K562 (cell line): ENCODE data around the gene ANAPC2. TPM values are rescaled to one million over a fixed set of nuclear protein-coding genes. Genes with fewer than 3 reads are reported as not detected.
A peak's percentile ranks its signal among the peaks of the same experiment; 100 is the strongest.

Experiments used
- ATAC-seq: fragments of 200-7000 bp; cut with Tn5 transposase; 3 replicates; pipeline ENCODE4 v1.9.1; 2020; ENCODE audit warnings: moderate library complexity
- BruUV-seq: library from RNA; stranded (reverse); fragments of 400-500 nt; replicated peaks from 2 replicates; lab custom pipeline; 2021; lab: Mats Ljungman, UMichigan
- CTCF ChIA-PET: fragments of 300-600 bp; formaldehyde crosslinking; extraction: SDS; loops from one replicate; lab custom pipeline; 2021; ENCODE audit warnings: low intra/inter-chr PET ratio; lab: Yijun Ruan, JAX
- POLR2A ChIA-PET: fragments of 300-600, 350-650 bp; sonication (Branson Sonifier 250); formaldehyde crosslinking; extraction: SDS; loops from one replicate; lab custom pipeline; 2021; ENCODE audit warnings: antibody characterized with exemption, inconsistent platforms; lab: Yijun Ruan, JAX
- DNase-seq, 4 experiments: peaks; one replicate each; pipeline versions ENCODE4 v3.0.0 to v3.0.0-alpha.2; 2011 to 2018; ENCODE audit warnings: low spot score in 3 of 4, mixed read lengths in 3 of 4; ENCODE audit errors: extremely low read depth in 1 of 4
- FAIRE-seq: peaks from 2 replicates; lab custom pipeline; 2011; peaks lifted over from hg19 to GRCh38; lab: Jason Lieb, UNC
- H2AFZ ChIP-seq: 2 replicates; pipeline ENCODE4 v1.6.0; 2011; ENCODE audit warnings: low read depth, low read length, control low read depth, inconsistent platforms
- H3K27ac ChIP-seq: fragments of 200-600 bp; 3 replicates; pipeline ENCODE4 v1.8.0; 2011; ENCODE audit warnings: low read depth, mild to moderate bottlenecking, control low read depth, inconsistent platforms, low read length, moderate library complexity, mixed read lengths; ENCODE audit errors: extremely low read depth
- H3K27me3 ChIP-seq, 2 experiments: fragments of 300-600 bp in 1 of 2; 2 replicates in 1 of 2; 3 replicates in 1 of 2; pipeline versions ENCODE4 v1.6.0 to v1.8.0; 2011; ENCODE audit warnings: inconsistent platforms in 2 of 2, low read length in 2 of 2, mild to moderate bottlenecking in 1 of 2, mixed read lengths in 1 of 2, moderate library complexity in 1 of 2; ENCODE audit not compliant: control insufficient read depth in 2 of 2, insufficient read depth in 2 of 2
- H3K36me3 ChIP-seq: fragments of 300-600 bp; 3 replicates; pipeline ENCODE4 v1.8.0; 2011; ENCODE audit warnings: mild to moderate bottlenecking, low read length, inconsistent platforms; ENCODE audit not compliant: control insufficient read depth, insufficient read depth
- H3K4me1 ChIP-seq, 2 experiments: fragments of 200-600 bp in 1 of 2; replicated peaks in 1 of 2; 2 replicates in 1 of 2; 3 replicates in 1 of 2; pipeline versions ENCODE4 v1.5.1 to v1.8.0; 2011; ENCODE audit warnings: inconsistent platforms in 2 of 2, low read length in 2 of 2, mild to moderate bottlenecking in 1 of 2, mixed read lengths in 1 of 2, moderate library complexity in 1 of 2; ENCODE audit not compliant: control insufficient read depth in 2 of 2, insufficient read depth in 2 of 2
- H3K4me2 ChIP-seq: 2 replicates; pipeline ENCODE4 v1.6.1; 2011; ENCODE audit warnings: low read length, control low read depth, inconsistent platforms, mixed read lengths; ENCODE audit not compliant: insufficient read depth
- H3K4me3 ChIP-seq: fragments of 200-600 bp; sonication (generic), shearing (Covaris generic); 2 replicates; pipeline ENCODE4 v1.5.1; 2016; ENCODE audit warnings: control low read depth, inconsistent platforms
- H3K79me2 ChIP-seq: fragments of 200-600 bp; 3 replicates; pipeline ENCODE4 v1.8.0; 2011; ENCODE audit warnings: low read length, inconsistent platforms; ENCODE audit not compliant: control insufficient read depth, insufficient read depth
- H3K9ac ChIP-seq, 2 experiments: 2 replicates each; pipeline versions ENCODE4 v1.6.0 to v1.6.1; 2011; ENCODE audit warnings: low read depth in 2 of 2, low read length in 2 of 2, control low read depth in 1 of 2, inconsistent platforms in 1 of 2, mild to moderate bottlenecking in 1 of 2, mixed read lengths in 1 of 2; ENCODE audit not compliant: insufficient read depth in 1 of 2
- H3K9me1 ChIP-seq: one replicate; pipeline ENCODE4 v1.6.0; 2011; ENCODE audit warnings: inconsistent platforms, mild to moderate bottlenecking, low read length, moderate library complexity; ENCODE audit not compliant: control insufficient read depth, insufficient read depth
- H3K9me3 ChIP-seq: replicated peaks from 2 replicates; pipeline ENCODE4 v1.5.1; 2011; ENCODE audit warnings: low read depth, low read length, inconsistent platforms; ENCODE audit not compliant: control insufficient read depth, insufficient read depth
- H4K20me1 ChIP-seq: replicated peaks from 2 replicates; pipeline ENCODE4 v1.6.1; 2011; ENCODE audit warnings: low read length, inconsistent platforms, mixed read lengths; ENCODE audit not compliant: control insufficient read depth, insufficient read depth
- NCOA1 ChIP-seq: fragments of 450-650 bp; IDR thresholded peaks from 2 replicates; pipeline ENCODE4 v1.6.1; 2016; ENCODE audit warnings: low read depth
- NEUROD1 ChIP-seq: fragments of 150-350 bp; IDR thresholded peaks from 2 replicates; pipeline ENCODE4 v1.6.1; 2014; ENCODE audit warnings: borderline replicate concordance, low read length, low read depth; ENCODE audit not compliant: partially characterized antibody
- NONO ChIP-seq, 2 experiments: fragments of 200-400 bp in 1 of 2; fragments of 450-650 bp in 1 of 2; formaldehyde crosslinking in 1 of 2; IDR thresholded peaks; 2 replicates each; pipeline ENCODE4 v1.6.1; 2017; ENCODE audit warnings: low read depth in 2 of 2, mild to moderate bottlenecking in 2 of 2, moderate library complexity in 2 of 2, low read length in 1 of 2
- PCBP1 ChIP-seq: fragments of 200-400 bp; formaldehyde crosslinking; IDR thresholded peaks from 2 replicates; pipeline ENCODE4 v1.6.1; 2018; ENCODE audit warnings: mild to moderate bottlenecking, low read depth, low read length; ENCODE audit not compliant: poor library complexity, severe bottlenecking
- PML ChIP-seq: IDR thresholded peaks from 2 replicates; pipeline ENCODE4 v1.6.1; 2012; ENCODE audit warnings: low read length, inconsistent platforms
- RBM25 ChIP-seq: fragments of 200-400 bp; formaldehyde crosslinking; IDR thresholded peaks from 2 replicates; pipeline ENCODE4 v1.6.1; 2018; ENCODE audit warnings: low read length, low read depth, moderate library complexity; ENCODE audit not compliant: severe bottlenecking
- RNF2 ChIP-seq: sonication (generic); IDR thresholded peaks from 2 replicates; pipeline ENCODE4 v1.6.1; 2016
- SREBF1 ChIP-seq: fragments of 150-350 bp; IDR thresholded peaks from 2 replicates; pipeline ENCODE4 v1.6.1; 2014; ENCODE audit warnings: antibody characterized with exemption, low read depth, low read length, borderline replicate concordance
- STAT5A ChIP-seq: IDR thresholded peaks from 2 replicates; pipeline ENCODE4 v1.6.1; 2012; ENCODE audit warnings: low read length, inconsistent platforms, borderline replicate concordance
- THAP12 ChIP-seq: fragments of 250-450 bp; sonication (Bioruptor Pico); IDR thresholded peaks from 2 replicates; pipeline ENCODE4 v1.9.0; 2021; ENCODE audit warnings: mild to moderate bottlenecking, inconsistent platforms
- ZNF280B ChIP-seq: fragments of 250-450 bp; sonication (Bioruptor Pico); IDR thresholded peaks from 2 replicates; pipeline ENCODE4 v1.5.1; 2021; ENCODE audit warnings: mild to moderate bottlenecking
- WGBS: fragments of 100-300 bp; shearing (Covaris generic); methylation state at CpG from one replicate; pipeline ENCODE4 v1.1.6; 2016; ENCODE audit warnings: low coverage, mixed read lengths; ENCODE audit not compliant: insufficient coverage; ENCODE audit errors: missing lambda C conversion rate; 5-methylcytosine and 5-hydroxymethylcytosine counted together
- in situ Hi-C: fragments of 300-500 bp; cut with MboI; formaldehyde crosslinking; loops from 4 replicates; pipeline ENCODE4 v1.15.0; 2018; ENCODE audit warnings: inconsistent platforms, mixed read lengths
- intact Hi-C: fragments of 100-400 bp; cut with micrococcal nuclease; formaldehyde crosslinking; loops from 2 replicates; pipeline ENCODE4 v1.14.2; 2022
- polyA plus RNA-seq, 8 experiments: library from polyadenylated mRNA; depleted of rRNA in 4 of 8; stranded (reverse) in 5 of 8; unstranded in 3 of 8; fragments of >200 nt; fragmentation: Nextera tagmentation in 2 of 8; fragmentation: Illumina TruSeq in 1 of 8; extraction: Ambion mirVana in 2 of 8; extraction: Trizol in 1 of 8; gene quantifications; 2 replicates each; pipeline versions ENCODE4 v1.2.1 to v1.2.3, GENCODE V29; 2011 to 2014; ENCODE audit warnings: inconsistent platforms in 1 of 8, missing spikeins in 1 of 8
- total RNA-seq, 7 experiments: library from RNA; depleted of rRNA in 6 of 7; stranded (reverse); fragments of >200 nt in 6 of 7; fragmentation: Illumina TruSeq in 2 of 7; extraction: Trizol in 2 of 7; gene quantifications; 2 replicates each; pipeline versions ENCODE4 v1.2.1 to v1.2.3, GENCODE V29; 2011 to 2021; ENCODE audit warnings: low replicate concordance in 1 of 7
- TF ChIP-seq, protein P1 (sequence below), 2 experiments: fragments of 450-650 bp in 1 of 2; IDR thresholded peaks; 2 replicates each; pipeline ENCODE4 v1.6.1; 2011 to 2017; ENCODE audit warnings: low read depth in 2 of 2, antibody characterized with exemption in 1 of 2, borderline replicate concordance in 1 of 2, low read length in 1 of 2, mild to moderate bottlenecking in 1 of 2, mixed read lengths in 1 of 2; ENCODE audit not compliant: control insufficient read depth in 1 of 2
- TF ChIP-seq, protein P2 (sequence below): fragments of 200-800 bp; sonication (Bioruptor generic); IDR thresholded peaks from 2 replicates; pipeline ENCODE4 v1.6.1; 2017; ENCODE audit warnings: missing genetic modification characterization, missing compliant biosample characterization

Gene ANAPC2
- total and polyA plus RNA-seq, 9 of the 15 experiments (the other 6 are each of a cell fraction or from before 2014, with no cell fraction given) = 0.11 to 56.5 (median 17.1) TPM; not detected in 1

DNA sequence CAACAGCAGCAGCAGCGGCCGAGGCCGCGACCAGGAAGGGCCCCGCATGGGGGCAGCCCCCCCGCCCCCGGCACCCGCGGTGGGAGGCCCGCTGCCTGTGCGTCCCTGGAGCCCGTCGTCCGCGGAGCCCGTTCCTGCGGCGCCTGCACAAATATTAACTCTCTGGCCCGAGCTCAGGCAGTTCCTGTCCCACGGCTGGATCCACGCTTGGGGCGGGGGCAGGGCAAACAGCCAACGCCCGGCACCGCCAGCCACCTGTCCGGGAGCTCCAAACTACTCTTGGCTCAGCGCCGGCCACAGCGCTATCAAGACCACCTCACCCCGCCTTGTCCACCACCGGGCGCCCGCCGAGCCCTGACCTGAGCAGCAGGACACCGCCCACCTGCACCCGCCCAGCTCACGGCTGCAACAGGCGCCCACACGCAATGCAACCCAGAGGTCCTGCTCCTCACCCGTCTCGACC lies 18.4 kb downstream of the ANAPC2 start, which contains the start of gene LRRC26:
Gene LRRC26 (minus strand): TSS at position 156 of the 463 bp plus-strand sequence. CDS start 108 bp downstream, at position 48.
- H4K20me1 ChIP-seq = peaks cover 3% of the 10 kb centered on the region; the same call in 1 of the 2 replicates
- 0 out of 2 replicates have a peak within 1 kb of the TSS, but pooled peaks have one; percentile 5 for H3K4me2 ChIP-seq
- 7% methylated on average over 34 of the region's 41 CpGs for WGBS
- H3K4me3 ChIP-seq = peak within 1 kb of the TSS; percentile 13; the same call in 1 of the 2 replicates
- no peaks in the 10 kb centered on the region for H3K9me3 ChIP-seq
- in situ Hi-C loops = no loop called here
- no peaks in the 10 kb centered on the region for H3K9me1 ChIP-seq
- no peaks in the 10 kb centered on the region for H3K79me2 ChIP-seq
- peaks cover 0 to 97% of the 10 kb centered on the region in 2 experiments; a peak in 2 of 5 replicates for H3K4me1 ChIP-seq
- peak in 1 of 4 experiments; percentile 25 for DNase-seq
- no peak for FAIRE-seq
- intact Hi-C loops = no loop called here
- BruUV-seq = no TSS peak
- peaks cover 29 to 47% of the 10 kb centered on the region in 2 experiments; a peak in 4 of 5 replicates for H3K27me3 ChIP-seq
- no peak within 1 kb of the TSS for H3K27ac ChIP-seq
- peak within 1 kb of the TSS in 1 of 2 experiments; percentile 78; a peak in 1 of 4 replicates for H3K9ac ChIP-seq
- ATAC-seq = no peak
- POLR2A ChIA-PET = interaction anchor here (0.6 kb wide), 2 partner anchors 107 to 454 kb away, joined by 3 to 4 read pairs; partner anchors contain the start of gene TOR4A
- H3K36me3 ChIP-seq = no peaks in the 10 kb centered on the region
- H2AFZ ChIP-seq = no peak within 1 kb of the TSS
- CTCF ChIA-PET = no interaction called here
- TF ChIP-seq NEUROD1 (no peak), RNF2 (no peak), STAT5A (no peak), SREBF1 (no peak), PML (no peak), NCOA1 (no peak), THAP12 (no peak), RBM25 (no peak), NONO (IDR thresholded peaks at IDR 0.05; ENCODE audit: low read depth in 2 of 2, low read length in 1 of 2) (no peak), ZNF280B (no peak), PCBP1 (peak; percentile 49)
- TF ChIP-seq, protein P1, sequence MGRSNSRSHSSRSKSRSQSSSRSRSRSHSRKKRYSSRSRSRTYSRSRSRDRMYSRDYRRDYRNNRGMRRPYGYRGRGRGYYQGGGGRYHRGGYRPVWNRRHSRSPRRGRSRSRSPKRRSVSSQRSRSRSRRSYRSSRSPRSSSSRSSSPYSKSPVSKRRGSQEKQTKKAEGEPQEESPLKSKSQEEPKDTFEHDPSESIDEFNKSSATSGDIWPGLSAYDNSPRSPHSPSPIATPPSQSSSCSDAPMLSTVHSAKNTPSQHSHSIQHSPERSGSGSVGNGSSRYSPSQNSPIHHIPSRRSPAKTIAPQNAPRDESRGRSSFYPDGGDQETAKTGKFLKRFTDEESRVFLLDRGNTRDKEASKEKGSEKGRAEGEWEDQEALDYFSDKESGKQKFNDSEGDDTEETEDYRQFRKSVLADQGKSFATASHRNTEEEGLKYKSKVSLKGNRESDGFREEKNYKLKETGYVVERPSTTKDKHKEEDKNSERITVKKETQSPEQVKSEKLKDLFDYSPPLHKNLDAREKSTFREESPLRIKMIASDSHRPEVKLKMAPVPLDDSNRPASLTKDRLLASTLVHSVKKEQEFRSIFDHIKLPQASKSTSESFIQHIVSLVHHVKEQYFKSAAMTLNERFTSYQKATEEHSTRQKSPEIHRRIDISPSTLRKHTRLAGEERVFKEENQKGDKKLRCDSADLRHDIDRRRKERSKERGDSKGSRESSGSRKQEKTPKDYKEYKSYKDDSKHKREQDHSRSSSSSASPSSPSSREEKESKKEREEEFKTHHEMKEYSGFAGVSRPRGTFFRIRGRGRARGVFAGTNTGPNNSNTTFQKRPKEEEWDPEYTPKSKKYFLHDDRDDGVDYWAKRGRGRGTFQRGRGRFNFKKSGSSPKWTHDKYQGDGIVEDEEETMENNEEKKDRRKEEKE (IDR thresholded peaks at IDR 0.05; ENCODE audit: borderline replicate concordance in 1 of 2, control insufficient read depth in 1 of 2, low read depth in 2 of 2, low read length in 1 of 2) = no peak
- TF ChIP-seq, protein P2, sequence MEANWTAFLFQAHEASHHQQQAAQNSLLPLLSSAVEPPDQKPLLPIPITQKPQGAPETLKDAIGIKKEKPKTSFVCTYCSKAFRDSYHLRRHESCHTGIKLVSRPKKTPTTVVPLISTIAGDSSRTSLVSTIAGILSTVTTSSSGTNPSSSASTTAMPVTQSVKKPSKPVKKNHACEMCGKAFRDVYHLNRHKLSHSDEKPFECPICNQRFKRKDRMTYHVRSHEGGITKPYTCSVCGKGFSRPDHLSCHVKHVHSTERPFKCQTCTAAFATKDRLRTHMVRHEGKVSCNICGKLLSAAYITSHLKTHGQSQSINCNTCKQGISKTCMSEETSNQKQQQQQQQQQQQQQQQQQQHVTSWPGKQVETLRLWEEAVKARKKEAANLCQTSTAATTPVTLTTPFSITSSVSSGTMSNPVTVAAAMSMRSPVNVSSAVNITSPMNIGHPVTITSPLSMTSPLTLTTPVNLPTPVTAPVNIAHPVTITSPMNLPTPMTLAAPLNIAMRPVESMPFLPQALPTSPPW (CRISPR knock-in tag) = 0 out of 2 replicates have a peak, but pooled peaks have one; percentile 16
